GM21528 (cell line): ENCODE measurements around the gene RAP1GAP.

ENCODE experiments used
- ATAC-seq: cut with Tn5 transposase; IDR thresholded peaks from one replicate; pipeline ENCODE4 v1.9.1; 2021; ENCODE audit warnings: mild to moderate bottlenecking, moderate library complexity; ENCODE audit not compliant: unreplicated experiment, low FRiP score

RAP1GAP gene

DNA sequence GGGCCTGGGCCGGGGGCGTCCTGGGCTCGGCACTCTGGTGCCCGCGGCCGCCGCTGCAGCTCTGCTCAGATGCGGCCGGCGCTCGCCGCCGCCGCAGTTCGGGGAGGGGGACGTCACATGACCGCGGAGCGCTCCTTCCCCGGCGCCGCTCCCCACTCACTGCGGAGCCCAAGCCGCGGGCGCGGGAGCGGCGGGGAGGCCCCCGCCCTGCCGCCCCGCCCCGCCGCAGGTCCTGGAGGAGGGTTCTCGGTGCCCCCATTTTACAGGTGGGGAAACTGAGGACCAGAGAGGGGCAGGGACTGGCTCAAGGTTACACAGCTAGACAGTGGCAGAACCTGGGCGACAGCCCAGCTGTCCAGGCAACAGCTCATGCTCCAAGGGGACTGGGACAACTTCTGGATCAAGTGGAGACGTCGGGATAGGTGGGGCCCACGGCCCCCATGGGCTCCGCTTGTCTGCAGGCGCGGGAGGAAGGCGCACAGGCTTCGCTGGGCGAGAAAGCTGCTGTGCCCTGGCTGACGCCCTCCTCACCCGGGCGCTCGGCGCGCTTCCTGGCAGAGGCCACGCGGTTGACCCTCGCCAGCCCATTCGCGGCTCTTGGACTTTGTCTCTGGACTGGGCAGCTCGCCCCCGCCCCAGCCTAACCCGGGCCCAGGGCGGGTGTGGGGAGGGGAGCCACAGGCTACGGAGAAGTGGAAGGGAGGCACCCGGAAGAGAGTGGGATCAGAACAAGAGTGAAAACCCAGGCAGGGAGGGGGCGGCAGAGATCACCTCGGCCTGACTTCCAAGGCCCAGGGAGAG is at the start of gene RAP1GAP:
RAP1GAP (minus strand) TSS at position 100 of the 801 bp plus-strand sequence. CDS start 49,325 bp downstream, outside the sequence.
- ATAC-seq: no peak

DNA sequence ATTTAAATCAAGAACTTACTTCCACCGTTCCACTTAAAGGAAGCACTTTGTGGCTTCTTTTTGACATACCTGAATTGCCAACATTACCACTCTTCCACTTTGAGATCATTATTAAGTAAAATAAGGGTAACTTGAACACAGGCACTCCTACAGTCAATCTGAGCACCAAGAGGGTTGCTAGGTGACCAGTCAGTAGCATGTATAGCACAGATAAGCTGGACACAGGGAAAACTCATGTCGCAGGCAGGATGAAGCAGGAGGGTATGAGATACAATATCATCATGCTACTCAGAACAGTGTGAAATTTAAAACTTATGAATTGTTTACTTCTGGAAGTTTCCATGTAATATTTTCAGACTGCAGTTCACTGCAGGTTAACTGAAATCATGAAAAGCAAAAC is 47.0 kb upstream of the RAP1GAP start:
- ATAC-seq: no peak

DNA sequence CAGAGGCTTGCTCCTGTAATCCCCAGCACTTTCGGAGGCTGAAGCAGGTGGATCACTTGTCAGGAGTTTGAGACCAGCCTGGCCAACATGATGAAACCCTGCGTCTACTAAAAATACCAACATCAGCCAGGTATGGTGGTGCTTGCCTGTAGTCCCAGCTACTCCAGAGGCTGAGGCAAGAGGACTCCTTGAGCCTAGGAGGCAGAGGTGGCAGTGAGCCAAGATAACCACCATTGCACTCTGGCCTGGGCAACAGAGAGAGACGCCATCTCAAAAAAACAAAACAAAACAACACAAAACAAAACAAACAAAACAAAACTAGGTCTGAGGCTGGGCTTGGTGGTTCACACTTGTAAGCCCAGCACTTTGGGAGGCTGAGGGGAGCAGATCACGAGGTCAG is 38.7 kb upstream of the RAP1GAP start:
- no peak for ATAC-seq

DNA sequence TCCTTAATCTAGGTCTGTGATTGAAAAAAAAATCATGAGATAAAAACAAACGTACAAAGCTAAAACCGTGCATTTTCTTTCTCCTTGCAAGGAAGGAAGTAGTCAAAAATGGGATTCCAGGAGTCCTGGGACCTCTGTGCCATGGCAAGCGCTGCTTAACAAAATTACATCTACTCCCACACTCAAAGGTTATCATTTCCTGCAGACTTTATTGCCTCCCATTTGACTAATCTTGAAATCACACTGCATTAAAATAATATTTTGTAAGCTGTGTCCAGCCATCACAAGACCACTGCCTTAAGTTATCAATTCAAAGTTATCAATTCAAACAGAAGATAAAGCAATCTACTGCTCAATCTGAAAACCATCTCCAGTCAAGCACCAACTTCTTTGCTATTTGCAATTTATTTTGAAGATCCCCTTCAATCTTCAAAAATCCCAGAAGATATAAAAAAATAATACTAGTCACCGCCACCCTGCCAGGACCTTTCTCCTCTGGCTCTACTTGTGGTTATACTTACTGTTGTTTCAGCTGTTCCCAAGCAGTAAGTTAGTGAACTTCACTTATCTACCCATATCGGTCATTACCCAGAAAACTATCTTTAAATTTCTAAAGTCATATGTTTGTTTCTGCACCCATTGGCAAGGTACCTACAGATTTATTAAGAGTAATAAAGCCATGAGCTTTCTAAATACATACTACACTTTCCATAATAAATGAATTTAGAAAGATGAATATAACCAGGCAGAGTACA is 38.1 kb upstream of the RAP1GAP start:
- ATAC-seq: no peak

DNA sequence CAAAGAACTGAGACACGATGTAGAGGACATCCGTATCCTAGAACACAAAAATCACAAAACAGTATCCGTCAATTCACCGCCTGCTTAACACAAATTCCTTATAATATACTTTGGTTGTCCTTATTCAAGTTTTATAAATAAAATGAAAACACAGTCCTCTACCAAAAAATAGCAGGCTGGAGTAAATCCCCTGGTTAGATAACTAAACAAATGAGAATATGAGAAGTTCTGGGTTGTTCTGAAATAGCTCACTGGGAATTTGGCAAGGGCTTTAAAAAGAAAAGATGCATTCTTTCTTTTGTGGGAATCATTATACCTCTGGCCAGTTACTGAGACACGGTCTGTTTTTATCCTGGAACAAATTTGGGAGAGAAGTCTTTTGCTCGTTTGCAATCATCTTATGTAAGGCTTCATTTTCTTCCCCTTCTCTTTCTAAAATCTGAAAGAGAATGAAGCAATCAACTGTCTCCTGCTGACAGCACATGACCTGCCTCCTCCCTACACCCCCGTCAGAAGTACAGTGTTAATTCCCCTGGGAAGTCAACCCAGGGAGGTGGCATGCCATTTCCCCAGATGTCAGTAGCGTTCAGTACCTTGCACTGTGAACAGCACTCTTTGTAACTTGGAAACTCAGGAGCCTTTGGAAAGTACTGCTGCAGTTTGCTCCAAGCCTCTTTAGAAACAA is 37.1 kb upstream of the RAP1GAP start:
- ATAC-seq: no peak

DNA sequence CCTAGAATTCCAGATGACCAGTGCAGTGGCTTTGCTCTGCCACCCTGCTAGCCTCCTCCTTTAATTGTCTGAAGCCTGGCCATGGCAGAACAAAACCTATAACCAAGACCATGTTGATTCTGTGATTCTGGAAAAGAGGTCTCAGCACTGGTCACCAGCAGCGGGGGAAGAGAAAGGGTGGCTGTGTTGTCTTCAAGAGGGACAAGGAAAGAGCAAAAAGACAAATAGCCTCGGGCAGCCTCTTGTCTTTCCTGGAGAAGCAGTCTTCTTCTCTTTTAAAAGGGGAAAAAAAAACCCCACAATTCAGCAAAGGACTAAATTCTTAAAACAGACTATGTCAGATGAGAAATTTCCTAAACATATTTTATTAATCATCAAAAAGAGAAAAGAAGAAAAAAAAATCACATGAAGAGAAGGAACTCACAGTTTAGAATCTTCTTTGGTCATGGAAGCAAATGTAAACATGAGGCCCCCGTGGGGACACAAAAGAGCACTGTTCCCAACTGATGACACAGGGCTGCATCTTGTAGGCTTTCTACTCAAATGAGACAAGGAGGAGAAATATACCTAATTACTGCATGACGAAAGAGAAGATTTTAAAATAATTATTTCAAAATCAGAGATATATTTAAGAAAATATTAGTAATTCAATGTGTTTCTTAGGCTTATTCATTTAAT is 36.3 kb upstream of the RAP1GAP start:
- ATAC-seq: no peak

DNA sequence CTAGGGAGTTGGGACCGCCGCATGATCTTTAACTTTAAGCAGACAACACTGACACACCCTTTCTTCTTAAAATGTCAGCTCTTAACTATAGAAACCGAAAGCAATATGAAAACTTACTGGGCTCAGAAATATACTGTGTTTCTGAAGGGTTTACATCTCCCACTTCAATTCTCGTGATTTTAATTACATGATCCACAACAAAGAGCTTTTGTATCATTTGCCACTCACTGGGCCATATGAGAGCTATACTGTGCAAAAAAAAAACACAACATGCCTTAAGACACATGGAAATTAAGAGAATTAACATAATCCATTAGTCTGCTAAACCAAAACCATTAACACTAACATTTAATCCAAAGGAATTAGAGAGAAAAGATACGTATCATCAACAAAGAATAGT is 35.0 kb upstream of the RAP1GAP start:
- no peak for ATAC-seq

DNA sequence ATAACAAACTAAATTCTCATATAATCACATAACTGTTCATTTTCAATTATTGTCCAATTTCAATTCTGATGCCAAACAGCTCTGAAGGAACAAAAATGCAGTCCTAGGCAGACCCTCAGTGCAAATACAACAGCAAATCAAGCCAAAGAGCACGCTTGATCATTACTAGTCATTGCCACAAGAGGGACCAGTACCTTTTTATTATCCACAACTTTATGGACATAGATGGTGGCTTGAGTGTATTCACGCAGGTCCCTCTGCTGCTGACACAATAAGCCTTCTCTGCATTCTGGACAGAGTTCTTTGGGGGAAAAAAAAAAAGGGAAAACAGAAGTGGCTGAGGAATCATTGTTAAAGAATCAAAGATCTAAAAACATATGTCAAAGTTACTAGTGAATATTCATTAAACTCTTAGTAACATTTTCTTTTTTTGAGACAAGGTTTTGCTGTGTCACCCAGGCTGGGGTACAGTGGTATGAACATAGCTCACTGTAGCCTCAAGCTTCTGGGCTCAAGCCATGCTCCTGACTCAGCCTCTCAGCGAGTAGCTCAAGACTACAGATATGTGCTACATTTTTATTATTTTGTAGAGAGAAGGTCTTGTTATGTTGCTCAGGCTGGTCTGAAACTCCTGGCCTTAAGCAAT is 34.3 kb upstream of the RAP1GAP start:
- ATAC-seq: no peak

DNA sequence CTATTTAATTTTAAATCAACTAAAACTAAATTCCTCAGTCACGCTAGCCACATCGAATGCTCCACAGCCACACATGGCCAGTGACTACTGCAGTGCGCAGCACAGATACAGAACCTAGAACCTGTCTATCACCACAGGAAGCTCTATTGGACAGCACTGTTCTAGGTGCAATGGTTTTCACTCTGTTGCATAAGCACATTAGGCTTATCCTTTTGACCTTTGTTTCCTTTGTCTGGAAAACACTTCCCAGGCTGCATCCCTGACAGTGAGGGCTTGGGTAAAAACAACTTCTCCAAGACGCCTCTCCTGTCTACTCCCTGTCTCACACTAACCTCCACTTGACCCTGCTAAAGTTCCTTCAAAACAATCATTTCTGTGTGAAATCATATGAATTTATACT is 33.6 kb upstream of the RAP1GAP start:
- ATAC-seq: no peak

DNA sequence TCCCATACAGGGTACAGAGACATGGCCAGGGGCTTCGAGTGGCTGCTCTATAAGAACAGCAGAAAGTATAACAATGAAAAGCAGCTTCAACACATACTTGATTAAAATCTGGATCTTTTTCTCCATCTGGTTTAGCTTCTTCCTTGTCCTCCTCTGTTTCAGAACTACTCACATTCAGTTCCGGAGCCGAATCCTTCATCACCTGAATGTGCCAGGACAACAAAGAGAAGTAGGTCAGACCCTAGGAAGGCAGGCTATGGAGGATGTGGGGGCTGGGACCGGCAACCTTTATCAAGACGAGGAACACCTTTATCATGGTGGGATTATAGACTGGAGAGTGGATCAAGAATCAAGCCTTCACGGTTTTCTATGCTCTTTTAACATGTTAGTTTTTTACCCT is 32.2 kb upstream of the RAP1GAP start:
- no peak for ATAC-seq

DNA sequence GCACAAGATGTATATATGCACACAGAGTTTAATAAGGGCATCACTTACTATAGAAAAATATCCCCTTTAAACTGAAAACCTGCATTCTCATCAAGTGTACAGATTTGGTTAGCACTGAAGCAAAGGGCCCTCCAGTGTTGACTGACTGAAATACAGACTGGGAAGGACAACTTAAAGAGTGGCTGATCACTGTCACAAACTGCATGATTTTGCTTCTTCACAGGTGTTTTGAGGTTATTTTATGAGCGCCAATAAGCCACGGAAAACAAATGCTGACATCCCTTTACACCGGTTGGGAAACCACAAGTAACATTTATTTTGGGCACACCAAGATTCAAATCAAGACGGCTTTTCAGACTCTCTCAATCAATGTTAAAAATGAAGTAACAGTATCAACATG is 30.9 kb upstream of the RAP1GAP start:
- no peak for ATAC-seq

DNA sequence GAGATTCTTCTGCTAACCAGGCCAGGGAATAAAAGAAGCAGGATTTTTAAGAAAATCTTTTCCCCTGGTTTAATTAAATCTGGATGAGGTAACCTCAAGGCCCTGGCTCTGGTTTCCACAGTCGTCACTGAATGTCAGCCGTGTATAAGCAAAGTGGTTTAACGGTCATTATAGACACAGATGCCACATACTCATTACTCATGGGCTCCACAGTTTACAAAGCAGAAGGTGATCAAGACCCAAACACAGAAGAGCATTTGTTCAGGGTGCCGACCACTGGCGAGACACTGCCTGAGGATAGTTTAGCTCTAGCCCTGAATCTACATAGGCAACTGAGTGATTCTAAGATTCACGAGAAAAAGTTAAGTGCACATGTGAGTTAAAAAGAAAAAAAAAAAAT is 27.8 kb upstream of the RAP1GAP start:
- no peak for ATAC-seq

DNA sequence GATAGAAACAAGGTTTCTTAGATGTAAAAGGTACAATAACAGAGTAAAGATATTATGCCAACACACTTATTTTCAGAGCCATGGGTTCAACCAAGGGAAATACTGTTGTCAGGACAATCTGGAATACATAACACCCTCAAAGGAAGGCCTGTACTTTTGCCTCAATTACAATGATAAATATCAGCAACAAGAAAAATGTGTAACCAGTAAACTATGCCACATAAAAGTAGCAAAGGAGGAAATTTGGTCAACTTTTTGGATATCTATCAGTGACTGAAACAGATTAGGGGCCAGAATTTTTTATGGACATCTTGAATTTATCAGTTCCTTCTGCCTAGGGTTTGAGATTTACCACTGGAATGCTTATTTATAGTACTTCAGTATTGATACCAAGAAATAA is 24.6 kb upstream of the RAP1GAP start:
- no peak for ATAC-seq

DNA sequence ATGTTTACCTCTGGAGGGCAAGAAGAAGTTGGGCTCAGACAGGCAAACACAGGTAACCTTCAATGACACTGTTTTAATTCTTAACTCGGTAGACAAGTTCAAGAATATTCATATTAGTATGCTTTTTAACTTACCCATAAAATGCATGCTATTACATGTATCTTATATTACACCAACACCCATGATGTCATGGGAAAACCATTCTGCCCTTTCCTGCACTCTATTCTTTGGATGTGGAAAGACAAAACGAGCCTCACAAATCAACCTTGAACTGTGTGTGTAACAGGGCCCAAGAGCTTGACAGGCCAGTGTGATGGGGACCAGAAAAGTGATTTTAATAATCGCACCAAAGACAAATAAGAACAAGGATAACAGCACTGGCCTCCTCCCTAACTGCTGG is 22.6 kb upstream of the RAP1GAP start:
- no peak for ATAC-seq

DNA sequence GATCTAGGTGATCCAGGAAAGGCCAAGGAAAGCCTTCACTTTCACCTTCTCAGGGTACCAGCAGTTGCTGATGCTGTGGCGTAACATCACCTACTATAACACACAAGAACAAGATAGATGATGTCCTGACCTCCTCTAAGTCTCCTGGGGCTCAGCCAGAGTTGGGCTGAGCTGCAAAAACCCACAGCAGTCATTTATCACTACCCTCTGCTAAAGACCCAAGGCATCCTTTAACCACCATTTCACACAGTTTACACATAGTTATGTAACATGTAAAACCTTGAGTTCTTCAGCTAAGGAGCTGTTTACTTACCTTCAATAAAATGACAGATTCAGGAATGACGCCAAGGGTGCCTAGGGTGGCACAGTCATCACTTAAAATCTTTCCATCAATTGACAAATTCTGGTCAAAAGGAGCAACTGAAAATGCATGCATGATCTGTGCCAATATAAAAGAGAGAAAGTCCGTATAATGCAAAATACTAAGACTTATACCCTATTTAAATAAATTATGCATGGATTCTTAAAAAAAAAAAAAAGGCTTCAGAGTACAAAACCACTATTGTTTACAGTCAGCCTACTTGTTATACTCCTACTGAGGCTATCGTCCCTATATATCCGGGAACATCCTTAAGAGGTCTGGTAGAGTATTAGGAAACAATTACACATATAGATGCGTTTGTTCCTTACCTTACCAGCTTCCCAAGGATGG is 20.7 kb upstream of the RAP1GAP start:
- ATAC-seq: no peak

DNA sequence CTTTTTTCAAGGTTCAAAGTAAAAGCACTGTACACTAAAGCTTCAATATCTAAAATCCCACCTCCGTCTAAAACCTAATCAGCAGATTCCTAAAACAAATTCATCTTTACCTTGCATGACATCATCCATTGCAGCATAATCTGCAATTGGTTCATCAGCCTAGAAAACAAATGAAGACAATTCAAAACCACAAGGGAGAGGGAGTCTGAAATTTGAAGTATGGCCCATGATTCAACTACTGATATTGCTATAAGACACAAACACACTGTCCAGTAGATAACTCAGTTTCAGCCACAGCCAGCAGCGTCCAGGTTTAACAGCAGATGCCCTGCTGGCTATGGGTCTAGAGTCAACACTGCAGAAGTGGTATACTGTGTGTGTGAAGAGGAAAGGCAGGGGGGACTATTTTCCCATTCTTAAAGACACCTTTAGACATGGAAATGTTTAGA is 17.9 kb upstream of the RAP1GAP start:
- ATAC-seq: no peak

DNA sequence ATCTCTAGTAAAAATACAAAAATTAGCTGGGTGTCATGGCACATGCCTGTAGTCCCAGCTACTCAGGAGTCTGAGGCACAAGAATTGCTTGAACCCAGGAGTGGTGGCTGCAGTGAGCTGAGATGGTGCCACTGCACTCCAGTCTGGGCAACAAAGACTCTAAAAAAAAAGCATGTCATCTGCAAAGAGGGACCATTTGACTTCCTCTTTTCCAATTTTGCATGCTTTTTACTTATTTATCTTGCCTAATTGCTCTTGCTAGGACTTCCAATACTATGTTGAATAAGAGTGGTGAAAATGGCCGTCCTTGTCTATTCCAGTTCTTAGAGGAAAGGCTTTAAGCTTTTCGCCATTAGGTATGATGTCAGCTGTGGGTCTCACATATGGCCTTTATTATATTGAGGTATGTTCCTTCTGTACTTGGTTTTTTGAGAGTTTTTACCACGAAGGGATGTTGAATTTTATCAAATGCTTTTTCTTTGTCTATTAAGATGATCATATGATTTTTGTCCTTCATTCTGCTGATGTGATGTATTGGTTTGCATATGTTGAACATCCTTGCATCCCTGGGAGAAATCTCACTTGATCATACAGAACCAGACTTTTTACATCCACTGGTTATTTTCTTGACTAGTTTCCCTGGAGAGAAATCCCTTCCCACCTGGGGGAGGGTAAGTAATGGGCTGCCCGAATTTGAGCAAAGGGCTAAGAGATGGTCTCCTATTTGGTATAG is 17.0 kb upstream of the RAP1GAP start:
- ATAC-seq: no peak

DNA sequence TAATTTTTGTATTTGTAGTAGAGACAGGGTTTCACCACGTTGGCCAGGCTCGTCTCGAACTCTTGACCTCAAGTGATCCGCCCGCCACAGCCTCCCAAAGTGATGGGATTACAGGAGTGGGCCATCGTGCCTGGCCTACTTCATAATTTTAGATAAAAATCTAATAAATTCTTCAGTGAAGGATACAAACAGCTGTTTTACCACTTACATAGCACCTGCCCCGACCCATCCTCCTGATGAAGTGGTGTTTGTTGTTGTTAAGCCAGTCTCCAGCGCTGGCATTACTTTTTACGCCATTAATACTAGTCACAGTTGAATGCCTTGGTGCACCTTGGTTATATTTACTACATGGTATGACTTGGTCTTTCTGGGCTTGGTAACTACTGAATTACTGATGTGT is 12.3 kb upstream of the RAP1GAP start:
- no peak for ATAC-seq

DNA sequence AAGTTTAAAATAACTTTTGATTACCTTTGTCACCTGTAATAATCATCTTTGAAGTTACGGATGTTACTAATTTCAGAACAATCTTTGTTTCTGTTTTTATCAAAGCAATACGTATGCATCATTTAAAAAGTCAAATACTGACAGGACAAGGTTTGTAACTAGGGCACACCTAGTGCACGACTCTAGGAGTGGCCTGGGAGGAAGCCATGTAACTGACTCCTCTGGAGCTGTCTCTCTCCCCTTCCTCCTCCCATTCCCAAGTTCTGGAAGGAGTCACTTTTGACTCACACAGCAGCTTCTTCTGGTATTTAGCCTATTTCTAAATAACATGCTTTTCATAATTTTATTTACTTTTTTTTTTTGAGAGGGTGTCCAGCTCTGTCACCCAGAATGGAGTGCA is 11.8 kb upstream of the RAP1GAP start:
- no peak for ATAC-seq
